BJ (cell line): Measurements from ENCODE around the gene LMTK2. TPM values are rescaled to one million over a fixed set of nuclear protein-coding genes. Genes with fewer than 3 reads are reported as not detected.

Source experiments
- CTCF ChIA-PET: fragments of 350-600 bp; formaldehyde crosslinking; extraction: SDS; loops from one replicate; lab custom pipeline; 2021; ENCODE audit warnings: antibody characterized with exemption, inconsistent platforms; lab: Yijun Ruan, JAX
- POLR2A ChIA-PET: fragments of 300-600 bp; sonication (Branson Sonifier 250); formaldehyde crosslinking; extraction: SDS; loops from one replicate; lab custom pipeline; 2021; ENCODE audit warnings: antibody characterized with exemption; lab: Charles Lee
- DNase-seq: peaks from one replicate; pipeline ENCODE4 v3.0.0-alpha.2; 2011; ENCODE audit warnings: low read depth
- H3K27me3 ChIP-seq: 2 replicates; pipeline ENCODE4 v1.6.0; 2011; ENCODE audit warnings: low read length; ENCODE audit not compliant: control insufficient read depth, insufficient read depth
- H3K36me3 ChIP-seq: 2 replicates; pipeline ENCODE4 v1.5.1; 2011; ENCODE audit warnings: low read length; ENCODE audit not compliant: control insufficient read depth, insufficient read depth
- H3K4me3 ChIP-seq: 2 replicates; pipeline ENCODE4 v1.5.1; 2011; ENCODE audit warnings: low read depth, mild to moderate bottlenecking, control low read depth, low read length
- CTCF ChIP-seq: IDR thresholded peaks from 2 replicates; pipeline ENCODE4 v1.5.1; 2011; ENCODE audit warnings: low read depth, mild to moderate bottlenecking, control low read depth, inconsistent platforms, low read length, moderate library complexity; ENCODE audit not compliant: insufficient read depth
- polyA plus RNA-seq: library from polyadenylated mRNA; depleted of rRNA; stranded (reverse); fragments of >200 nt; gene quantifications from 2 replicates; pipeline ENCODE4 v1.2.3, GENCODE V29; 2011

LMTK2 gene
- polyA plus RNA-seq, 1 experiment: 3.8 TPM

- H3K27me3 ChIP-seq: no peaks in the 10 kb centered on the region
- H3K4me3 ChIP-seq: no peak overlapping the region
- peaks cover 4% of the 10 kb centered on the region for H3K36me3 ChIP-seq
- no peak for TF ChIP-seq CTCF
- ChIA-PET CTCF (no interaction called here), POLR2A (no interaction called here)
- no peak for DNase-seq
These were observed 82.9 kb downstream of the LMTK2 start for GRCh38 chr7:98189559-98189958.

- CTCF ChIA-PET: interaction anchor here (0.6 kb wide), 1 partner anchor 12 kb away, joined by 3 read pairs; no protein-coding TSS in a partner anchor
- no peak for TF ChIP-seq CTCF
- Histone ChIP-seq H3K36me3 (peaks cover 4% of the 10 kb centered on the region), H3K4me3 (no peak overlapping the region), H3K27me3 (no peaks in the 10 kb centered on the region)
- no peak for DNase-seq
- POLR2A ChIA-PET: no interaction called here
These were observed 85.2 kb downstream of the LMTK2 start for GRCh38 chr7:98191668-98192431.

DNA sequence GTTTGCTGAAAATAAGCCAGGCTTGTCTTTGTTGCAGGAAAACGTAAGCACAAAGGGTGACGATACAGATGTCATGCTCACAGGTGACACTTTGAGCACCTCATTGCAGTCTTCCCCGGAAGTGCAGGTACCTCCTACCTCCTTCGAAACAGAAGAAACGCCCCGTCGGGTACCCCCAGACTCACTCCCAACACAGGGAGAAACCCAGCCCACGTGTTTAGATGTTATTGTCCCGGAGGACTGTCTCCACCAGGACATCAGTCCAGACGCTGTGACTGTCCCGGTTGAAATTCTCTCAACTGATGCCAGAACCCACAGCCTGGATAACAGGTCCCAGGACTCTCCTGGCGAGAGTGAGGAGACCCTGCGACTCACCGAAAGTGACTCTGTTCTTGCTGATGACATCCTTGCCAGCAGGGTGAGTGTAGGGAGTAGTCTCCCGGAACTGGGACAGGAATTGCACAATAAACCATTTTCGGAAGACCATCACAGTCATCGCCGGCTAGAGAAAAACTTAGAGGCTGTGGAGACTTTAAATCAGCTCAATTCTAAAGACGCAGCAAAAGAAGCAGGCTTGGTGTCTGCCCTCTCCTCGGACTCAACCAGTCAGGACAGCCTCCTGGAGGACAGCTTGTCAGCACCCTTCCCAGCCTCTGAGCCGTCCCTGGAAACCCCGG is 86.3 kb downstream of the LMTK2 start:
- TF ChIP-seq CTCF: no peak
- H3K4me3 ChIP-seq: no peak overlapping the region
- H3K27me3 ChIP-seq: no peaks in the 10 kb centered on the region
- peaks cover 6% of the 10 kb centered on the region for H3K36me3 ChIP-seq
- DNase-seq: no peak
- ChIA-PET CTCF (no interaction called here), POLR2A (no interaction called here)

GRCh38 chr7:98193474-98194180 is 87.0 kb downstream of the LMTK2 start:
- TF ChIP-seq CTCF: no peak
- POLR2A ChIA-PET: no interaction called here
- DNase-seq: no peak
- CTCF ChIA-PET: interaction anchor here (1.7 kb wide), 1 partner anchor 25 kb away, joined by 6 read pairs; no protein-coding TSS in a partner anchor
- H3K27me3 ChIP-seq: no peaks in the 10 kb centered on the region
- H3K4me3 ChIP-seq: no peak overlapping the region
- H3K36me3 ChIP-seq: peaks cover 6% of the 10 kb centered on the region

DNA sequence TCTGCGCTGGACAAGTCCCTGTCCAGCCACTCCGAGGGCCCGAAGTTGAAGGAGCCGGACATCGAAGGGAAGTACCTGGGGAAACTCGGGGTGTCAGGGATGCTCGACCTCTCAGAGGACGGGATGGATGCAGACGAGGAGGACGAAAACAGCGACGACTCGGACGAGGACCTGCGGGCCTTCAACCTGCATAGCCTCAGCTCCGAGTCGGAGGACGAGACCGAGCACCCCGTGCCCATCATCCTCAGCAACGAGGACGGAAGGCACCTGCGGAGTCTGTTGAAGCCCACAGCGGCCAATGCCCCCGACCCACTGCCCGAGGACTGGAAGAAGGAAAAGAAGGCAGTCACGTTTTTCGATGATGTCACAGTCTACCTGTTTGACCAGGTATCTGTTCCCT is 87.5 kb downstream of the LMTK2 start:
- DNase-seq: no peak
- POLR2A ChIA-PET: no interaction called here
- no peak for TF ChIP-seq CTCF
- Histone ChIP-seq H3K27me3 (no peaks in the 10 kb centered on the region), H3K36me3 (peaks cover 6% of the 10 kb centered on the region), H3K4me3 (no peak overlapping the region)
- CTCF ChIA-PET: interaction anchor here (1.7 kb wide), 1 partner anchor 26 kb away, joined by 6 read pairs; no protein-coding TSS in a partner anchor
